Lung (tissue), 12 donors: ENCODE results near the gene DCLK2. TPM values are rescaled to one million over a fixed set of nuclear protein-coding genes. Genes with fewer than 3 reads are reported as not detected.

Experiments used
- ATAC-seq: fragments of 200-7000 bp; cut with Tn5 transposase; one replicate; pipeline ENCODE4 v1.9.1; 2020; ENCODE audit warnings: moderate number of reproducible peaks; ENCODE audit not compliant: insufficient read depth, low FRiP score
- DNase-seq, 3 donors: peaks; one replicate each; pipeline ENCODE4 v3.0.0-alpha.2; 2013 to 2017
- H3K27ac ChIP-seq, 2 donors: one replicate each; pipeline ENCODE4 v1.5.1; 2013; ENCODE audit warnings: mild to moderate bottlenecking in 2 of 2, moderate library complexity in 2 of 2, control low read depth in 1 of 2, inconsistent platforms in 1 of 2, low read depth in 1 of 2, low read length in 1 of 2
- H3K27me3 ChIP-seq, 3 donors: one replicate each; pipeline ENCODE4 v1.5.1; 2013; ENCODE audit warnings: low read length in 2 of 3; ENCODE audit not compliant: control insufficient read depth in 3 of 3, insufficient read depth in 3 of 3
- H3K36me3 ChIP-seq, 4 donors: one replicate each; pipeline ENCODE4 v1.5.1; 2013; ENCODE audit warnings: low read length in 4 of 4, mild to moderate bottlenecking in 1 of 4, moderate library complexity in 1 of 4; ENCODE audit not compliant: control insufficient read depth in 4 of 4, insufficient read depth in 4 of 4
- H3K4me1 ChIP-seq, 5 donors: one replicate each; pipeline ENCODE4 v1.5.1; 2013; ENCODE audit warnings: low read length in 5 of 5, mild to moderate bottlenecking in 2 of 5, moderate library complexity in 1 of 5; ENCODE audit not compliant: control insufficient read depth in 5 of 5, insufficient read depth in 5 of 5
- H3K4me3 ChIP-seq: one replicate; pipeline ENCODE4 v1.5.1; 2013; ENCODE audit warnings: mild to moderate bottlenecking, control low read depth, moderate library complexity
- H3K9ac ChIP-seq, 2 donors: one replicate each; pipeline ENCODE4 v1.5.1; 2013; ENCODE audit warnings: low read length in 2 of 2, control low read depth in 1 of 2; ENCODE audit not compliant: insufficient read depth in 1 of 2
- H3K9me3 ChIP-seq, 4 donors: one replicate each; pipeline ENCODE4 v1.5.1; 2013; ENCODE audit warnings: low read length in 3 of 4, mild to moderate bottlenecking in 1 of 4, moderate library complexity in 1 of 4; ENCODE audit not compliant: control insufficient read depth in 4 of 4, insufficient read depth in 3 of 4
- CTCF ChIP-seq: IDR thresholded peaks from 2 replicates; pipeline ENCODE4 v1.5.1; 2012; ENCODE audit warnings: mild to moderate bottlenecking; ENCODE audit errors: control extremely low read depth, extremely low read depth
- WGBS, 2 donors: extraction: QIAGEN DNeasy Blood & Tissue Kit; methylation state at CpG; one replicate each; pipeline ENCODE4 v1.1.7; 2013; 5-methylcytosine and 5-hydroxymethylcytosine counted together
- polyA plus RNA-seq, 2 donors: library from polyadenylated mRNA; stranded (reverse); fragments of 200-250 nt; gene quantifications; one replicate each; pipeline ENCODE4 v1.2.1, GENCODE V29; 2013
- total RNA-seq, 2 donors: library from RNA; depleted of rRNA in 1 of 2; stranded (reverse); fragments of >200 nt in 1 of 2; gene quantifications; one replicate each; pipeline ENCODE4 v1.2.1, GENCODE V29; 2014 to 2021
- donor health status: control.
- donor health status: control.
- donor health status: Bipolar disorder and iron deficiency.
- donor health status: healthy.
- donor health status: DM: yes; HTN: yes; CAD: no.

DCLK2 gene
- total and polyA plus RNA-seq, 4 donors, result 1.4 to 11.8 (median 2.7) TPM

GRCh38 chr4:150258569-150258968 lies 180.3 kb downstream of the DCLK2 start:
- no peaks in the 10 kb centered on the region for H3K9me3 ChIP-seq
- ATAC-seq (no peak), DNase-seq (no peak)
- no peak for TF ChIP-seq CTCF
- H3K9ac ChIP-seq, result no peak overlapping the region
- no peak overlapping the region for H3K27ac ChIP-seq
- peaks cover 0 to 16% (median 0%) of the 10 kb centered on the region in 5 donors for H3K4me1 ChIP-seq
- H3K36me3 ChIP-seq, result peaks cover 0 to 8% (median 3%) of the 10 kb centered on the region in 4 donors
- no peaks in the 10 kb centered on the region for H3K27me3 ChIP-seq
- no peak overlapping the region for H3K4me3 ChIP-seq
- WGBS, 2 donors, result 87 to 90% methylated on average over 6 of the region's 6 CpGs

DNA sequence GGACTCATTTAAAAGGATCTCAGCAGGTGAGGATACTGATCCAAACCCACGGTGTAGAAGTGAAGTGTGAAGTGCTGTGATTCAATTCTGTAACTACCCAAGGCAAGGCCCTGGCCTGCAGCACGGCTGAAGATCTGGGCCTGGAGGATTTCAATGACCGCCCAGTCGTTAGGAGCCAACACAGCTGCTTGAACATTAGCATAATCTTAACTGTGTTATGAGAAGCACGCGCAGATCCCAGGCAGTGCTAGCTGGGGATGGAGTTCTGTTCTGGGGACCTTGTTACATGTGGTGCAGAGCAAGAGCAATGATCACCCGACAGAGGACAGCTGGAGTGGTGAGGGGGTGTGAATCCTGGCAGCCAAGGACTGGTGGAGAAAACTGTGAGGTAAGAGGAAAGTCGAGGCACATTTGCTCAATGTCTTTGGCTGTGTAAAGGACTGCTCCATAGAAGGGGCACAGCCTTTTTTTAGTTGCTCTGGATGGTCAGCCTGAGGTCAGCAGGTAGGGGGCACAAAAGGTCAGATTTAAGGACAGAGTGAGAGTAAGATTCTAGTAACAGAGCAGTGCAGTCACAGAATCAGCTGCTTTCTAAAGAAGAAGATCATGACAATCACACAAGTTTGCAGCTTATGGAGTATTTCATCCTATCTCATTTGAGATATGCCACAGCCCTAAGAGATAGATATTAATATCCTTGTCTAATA lies 181.8 kb downstream of the DCLK2 start:
- no peak overlapping the region for H3K27ac ChIP-seq
- no peak for TF ChIP-seq CTCF
- peaks cover 0 to 15% (median 0%) of the 10 kb centered on the region in 5 donors for H3K4me1 ChIP-seq
- no peak for ATAC-seq
- peaks cover 0 to 8% (median 3%) of the 10 kb centered on the region in 4 donors for H3K36me3 ChIP-seq
- no peaks in the 10 kb centered on the region for H3K27me3 ChIP-seq
- H3K9me3 ChIP-seq, result no peaks in the 10 kb centered on the region
- no peak overlapping the region for H3K4me3 ChIP-seq
- WGBS, 2 donors, result 82 to 84% methylated on average over 8 of the region's 8 CpGs
- DNase-seq, result peak in 2 of 3 donors; percentile 50 to 64
- H3K9ac ChIP-seq, result no peak overlapping the region

GRCh38 chr4:150261571-150261970 lies 183.3 kb downstream of the DCLK2 start:
- Histone ChIP-seq H3K27me3 (no peaks in the 10 kb centered on the region), H3K36me3 (peaks cover 2 to 13% (median 7%) of the 10 kb centered on the region in 4 donors), H3K4me1 (peaks cover 0 to 2% (median 0%) of the 10 kb centered on the region in 5 donors), H3K9me3 (no peaks in the 10 kb centered on the region), H3K4me3 (no peak overlapping the region), H3K27ac (no peak overlapping the region), H3K9ac (no peak overlapping the region)
- DNase-seq, result no peak
- TF ChIP-seq CTCF, result no peak
- no peak for ATAC-seq
- WGBS, 2 donors, result 96 to 99% methylated on average over 2 of the region's 2 CpGs

- no peaks in the 10 kb centered on the region for H3K9me3 ChIP-seq
- H3K4me1 ChIP-seq, result no peaks in the 10 kb centered on the region
- DNase-seq (no peak), ATAC-seq (no peak)
- 89 to 92% methylated on average over 6 of the region's 6 CpGs for WGBS, 2 donors
- no peak overlapping the region for H3K4me3 ChIP-seq
- H3K9ac ChIP-seq, result no peak overlapping the region
- H3K36me3 ChIP-seq, result peaks cover 2 to 13% (median 5%) of the 10 kb centered on the region in 4 donors
- H3K27me3 ChIP-seq, result no peaks in the 10 kb centered on the region
- H3K27ac ChIP-seq, result no peak overlapping the region
- no peak for TF ChIP-seq CTCF
Measured at GRCh38 chr4:150262611-150263010, 184.4 kb downstream of the DCLK2 start.
